WI38 (cell line): ENCODE results near the gene MXI1.
"Not testable (repeated sequence)": the region's sequence is repeated elsewhere in the genome, so short reads cannot be mapped to it uniquely, and the experiment has no call there.

Source experiments
- H3K4me3 ChIP-seq: 2 replicates; pipeline ENCODE4 v1.5.1; 2011; ENCODE audit warnings: low read depth, mild to moderate bottlenecking, control low read depth, low read length
- CTCF ChIP-seq: IDR thresholded peaks from 2 replicates; pipeline ENCODE4 v1.5.1; 2012; ENCODE audit warnings: low read depth, mild to moderate bottlenecking, control low read depth, low read length

MXI1 gene

GRCh38 chr10:110263164-110263563 is 55.8 kb downstream of the MXI1 start:
- H3K4me3 ChIP-seq: no peak overlapping the region
- no peak for TF ChIP-seq CTCF

- H3K4me3 ChIP-seq: no peak overlapping the region
- TF ChIP-seq CTCF: no peak
Observed at GRCh38 chr10:110265573-110266193, 58.3 kb downstream of the MXI1 start.

GRCh38 chr10:110267276-110267675 is 59.9 kb downstream of the MXI1 start:
- TF ChIP-seq CTCF: no peak
- no peak overlapping the region for H3K4me3 ChIP-seq

GRCh38 chr10:110268442-110268841 is 61.0 kb downstream of the MXI1 start:
- TF ChIP-seq CTCF: no peak

GRCh38 chr10:110268971-110269370 is 61.6 kb downstream of the MXI1 start:
- no peak overlapping the region for H3K4me3 ChIP-seq
- TF ChIP-seq CTCF: no peak

More at GRCh38 chr10:110268442-110268841, 61.0 kb downstream of the MXI1 start:
- no peak overlapping the region for H3K4me3 ChIP-seq

- H3K4me3 ChIP-seq: no peak overlapping the region
- no peak for TF ChIP-seq CTCF
Observed at GRCh38 chr10:110269374-110270318, 62.2 kb downstream of the MXI1 start.

- H3K4me3 ChIP-seq: not testable (repeated sequence)
Observed at GRCh38 chr10:110272995-110273394, 65.6 kb downstream of the MXI1 start.
